Retina (tissue), 1 donor: ENCODE results near the gene ABL1.
A peak's percentile ranks its signal among the peaks of the same experiment; 100 is the strongest.
"Not testable (repeated sequence)": the region's sequence is repeated elsewhere in the genome, so short reads cannot be mapped to it uniquely, and the experiment has no call there.

ENCODE experiments used
- DNase-seq: peaks from one replicate; pipeline ENCODE4 v3.0.0-alpha.2; 2016

Gene ABL1

DNA sequence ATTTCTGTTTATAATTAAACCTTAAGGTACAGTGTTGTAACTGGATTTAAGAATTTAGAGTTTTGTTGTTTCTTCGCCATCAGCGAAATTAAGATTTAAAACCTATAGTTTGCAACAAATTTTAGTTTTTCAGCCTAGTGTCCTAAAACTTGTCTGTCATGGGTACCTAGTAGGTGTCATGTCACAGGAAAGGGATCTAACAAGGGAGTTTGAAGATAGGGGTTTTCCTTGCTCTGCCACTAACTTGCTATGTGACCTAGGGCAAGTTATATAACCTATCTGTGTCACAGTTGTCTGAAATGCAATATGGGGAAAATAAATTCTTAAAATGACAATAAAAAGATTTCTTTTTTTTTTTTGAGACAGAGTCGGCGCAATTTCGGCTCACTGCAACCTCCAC is 9.2 kb upstream of the ABL1 start:
- no peak for DNase-seq

- DNase-seq: no peak
These were observed 5.3 kb upstream of the ABL1 start for GRCh38 chr9:130829762-130830161.

DNA sequence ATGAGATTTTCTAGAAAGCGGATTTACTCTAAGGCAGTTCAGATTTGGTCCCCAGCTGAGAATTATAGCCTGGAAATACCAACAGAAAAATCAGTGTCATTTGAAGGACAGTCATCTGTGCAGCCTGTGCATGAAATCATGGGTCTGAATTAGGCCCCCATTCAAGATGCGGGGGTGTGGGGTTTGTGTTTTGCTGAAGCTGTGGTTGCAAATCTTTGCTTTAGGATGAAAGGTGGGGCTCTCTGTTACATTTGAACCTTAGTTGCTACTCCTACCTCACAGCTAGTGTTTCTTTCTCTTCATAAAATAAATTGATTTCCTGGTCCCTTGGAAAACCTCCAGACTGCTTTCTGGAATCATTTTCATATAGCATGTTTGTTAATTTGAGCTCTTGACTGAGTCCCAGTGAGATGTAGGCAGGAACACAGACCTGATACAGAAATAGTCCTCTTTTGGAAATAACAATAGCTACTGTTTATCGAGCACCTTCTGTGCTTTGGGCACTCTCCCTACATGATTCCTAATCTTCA is 4.8 kb upstream of the ABL1 start:
- DNase-seq: no peak

DNA sequence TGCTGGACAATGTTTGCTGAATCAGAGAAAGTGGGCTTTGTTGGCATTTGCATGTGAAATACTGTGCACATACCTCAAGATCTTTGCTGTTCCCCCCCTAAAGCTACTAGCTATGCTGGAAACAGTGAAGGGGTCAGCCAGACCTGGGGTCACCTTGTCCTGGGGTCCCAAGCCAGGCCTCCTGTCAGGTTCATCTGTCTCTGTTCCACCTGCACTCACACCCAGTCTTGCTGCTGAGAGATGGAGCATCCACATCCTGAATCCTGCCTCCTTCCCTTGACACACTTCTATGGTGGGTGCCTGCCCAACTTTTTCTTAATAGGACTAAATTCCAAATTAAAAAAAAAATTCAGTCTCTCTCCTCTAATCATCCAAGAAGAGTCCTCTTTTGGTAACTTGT is 4.0 kb upstream of the ABL1 start:
- DNase-seq: no peak

DNA sequence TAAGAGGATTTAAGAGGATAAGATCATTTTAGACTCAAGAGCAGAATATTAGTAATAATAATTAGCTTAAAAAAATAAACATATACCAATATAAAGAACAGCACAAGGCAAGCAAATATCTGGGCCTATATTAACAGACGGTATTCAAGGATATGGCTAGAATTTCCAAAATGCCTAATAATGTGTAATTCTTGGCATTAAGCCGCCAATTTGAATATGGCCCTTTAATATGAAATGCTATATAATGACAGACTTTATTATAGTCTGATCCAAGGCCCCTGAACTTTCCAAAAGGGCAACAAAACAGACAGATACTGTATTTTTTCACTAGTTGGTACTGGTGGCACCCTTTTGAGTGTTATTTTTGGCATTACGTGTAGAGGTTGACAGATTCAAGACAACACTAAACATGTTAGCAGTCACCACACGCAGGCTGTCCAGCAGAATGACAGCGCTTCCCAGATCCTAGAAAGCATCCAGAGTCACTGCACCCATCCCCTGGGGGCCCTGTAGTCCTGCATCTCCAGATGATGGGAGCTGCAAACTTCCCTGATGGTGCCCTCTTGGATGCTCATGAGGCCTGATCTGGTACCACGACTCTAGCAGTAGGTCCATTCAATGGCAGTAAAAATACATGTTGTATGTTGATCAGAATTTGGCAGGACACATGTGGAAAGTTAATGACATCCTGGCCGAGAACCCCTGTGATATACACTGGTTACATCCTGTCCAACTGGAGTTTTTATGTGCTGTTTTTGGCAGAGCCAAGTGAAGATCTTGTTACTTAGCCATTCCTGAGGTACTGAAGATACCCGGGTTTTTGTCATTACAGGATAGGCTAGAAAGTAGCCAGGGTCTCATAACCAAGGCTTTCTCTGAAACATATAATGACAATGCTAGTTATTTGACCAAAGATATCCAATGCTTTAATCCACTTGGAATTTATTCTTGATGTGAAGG is 1.7 kb upstream of the ABL1 start:
- DNase-seq: no peak

DNA sequence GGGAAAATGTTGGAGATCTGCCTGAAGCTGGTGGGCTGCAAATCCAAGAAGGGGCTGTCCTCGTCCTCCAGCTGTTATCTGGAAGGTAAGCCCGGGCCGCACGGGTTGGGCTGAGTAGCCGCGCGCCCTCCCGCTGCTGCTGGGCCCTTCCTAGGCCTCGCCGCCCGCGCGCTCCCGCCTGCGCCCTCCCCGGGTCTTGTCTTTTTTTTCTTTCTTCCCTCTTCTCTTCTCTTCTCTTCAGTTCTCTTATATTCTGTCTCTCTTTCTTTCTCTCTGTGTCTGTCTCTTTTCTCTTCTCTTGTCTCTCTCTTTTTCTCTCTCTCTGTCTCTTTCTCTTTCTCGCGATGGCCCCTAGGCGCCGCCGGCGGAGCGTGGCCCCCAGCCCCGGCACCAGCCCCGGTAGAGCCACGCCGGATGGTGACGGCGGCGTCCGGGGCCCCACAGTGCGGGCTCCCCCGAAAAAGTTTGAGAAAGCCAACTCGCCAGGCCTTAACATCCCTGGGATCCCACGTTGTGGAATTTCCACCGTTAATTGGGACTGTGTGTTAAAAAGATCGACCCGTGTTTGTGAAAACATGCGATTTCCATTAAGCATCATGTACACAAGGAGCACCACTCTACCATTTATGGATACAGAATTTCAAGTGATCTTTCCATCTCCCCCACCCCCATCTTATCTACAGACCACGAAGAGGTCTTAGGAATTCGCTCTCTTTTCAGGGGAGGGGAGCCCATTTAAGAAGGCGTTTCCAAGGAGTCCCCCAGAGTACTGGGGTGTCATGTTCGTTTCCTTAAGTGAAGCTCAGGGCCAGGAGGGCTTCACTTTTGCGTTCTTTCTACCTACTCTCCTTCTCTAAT is 616 bp downstream of the ABL1 start:
- DNase-seq: peak; percentile 87

DNA sequence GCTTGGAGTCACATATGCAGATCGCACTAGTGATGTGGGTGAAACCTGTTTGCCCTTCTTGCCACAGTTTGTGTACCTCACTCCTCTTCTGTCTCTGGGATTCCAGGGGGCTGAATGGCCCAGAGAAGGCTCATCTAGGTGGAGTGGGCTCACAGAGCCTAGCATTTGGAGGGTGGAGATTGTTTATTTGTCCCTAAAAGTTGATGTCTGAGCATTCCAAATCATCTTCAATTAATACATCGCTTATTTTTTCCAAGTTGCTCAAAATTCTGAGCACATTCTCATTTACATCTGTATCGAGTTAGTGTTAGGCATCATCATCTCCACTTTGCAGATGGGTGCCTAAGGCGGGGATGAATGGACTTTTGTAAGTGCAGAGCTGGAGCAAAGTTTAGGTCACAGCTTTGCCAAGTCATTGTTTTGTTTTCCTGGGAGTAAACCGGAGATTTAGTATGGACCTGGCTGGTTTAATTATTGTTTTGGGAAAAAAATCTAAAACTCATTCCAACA is 2.0 kb downstream of the ABL1 start:
- DNase-seq: no peak

DNA sequence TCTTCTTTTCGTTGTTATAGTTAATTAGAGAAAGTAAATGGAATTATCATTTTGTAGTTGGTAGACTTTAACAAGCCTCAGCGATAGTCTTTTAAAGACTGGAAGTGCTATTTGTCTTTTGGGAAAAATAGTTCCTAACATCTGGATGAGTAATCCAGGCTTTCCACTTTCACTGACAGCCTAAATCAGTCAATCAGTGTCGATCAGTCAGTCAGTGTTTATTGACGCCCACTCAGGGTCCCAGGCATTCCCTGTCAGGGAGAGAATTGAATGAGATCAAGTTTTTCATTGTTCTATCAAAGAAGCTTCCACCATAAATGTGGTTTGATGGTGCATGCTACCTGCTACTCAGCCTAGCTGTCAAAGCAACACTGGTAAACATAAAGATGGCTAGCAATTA is 2.6 kb downstream of the ABL1 start:
- no peak for DNase-seq

DNA sequence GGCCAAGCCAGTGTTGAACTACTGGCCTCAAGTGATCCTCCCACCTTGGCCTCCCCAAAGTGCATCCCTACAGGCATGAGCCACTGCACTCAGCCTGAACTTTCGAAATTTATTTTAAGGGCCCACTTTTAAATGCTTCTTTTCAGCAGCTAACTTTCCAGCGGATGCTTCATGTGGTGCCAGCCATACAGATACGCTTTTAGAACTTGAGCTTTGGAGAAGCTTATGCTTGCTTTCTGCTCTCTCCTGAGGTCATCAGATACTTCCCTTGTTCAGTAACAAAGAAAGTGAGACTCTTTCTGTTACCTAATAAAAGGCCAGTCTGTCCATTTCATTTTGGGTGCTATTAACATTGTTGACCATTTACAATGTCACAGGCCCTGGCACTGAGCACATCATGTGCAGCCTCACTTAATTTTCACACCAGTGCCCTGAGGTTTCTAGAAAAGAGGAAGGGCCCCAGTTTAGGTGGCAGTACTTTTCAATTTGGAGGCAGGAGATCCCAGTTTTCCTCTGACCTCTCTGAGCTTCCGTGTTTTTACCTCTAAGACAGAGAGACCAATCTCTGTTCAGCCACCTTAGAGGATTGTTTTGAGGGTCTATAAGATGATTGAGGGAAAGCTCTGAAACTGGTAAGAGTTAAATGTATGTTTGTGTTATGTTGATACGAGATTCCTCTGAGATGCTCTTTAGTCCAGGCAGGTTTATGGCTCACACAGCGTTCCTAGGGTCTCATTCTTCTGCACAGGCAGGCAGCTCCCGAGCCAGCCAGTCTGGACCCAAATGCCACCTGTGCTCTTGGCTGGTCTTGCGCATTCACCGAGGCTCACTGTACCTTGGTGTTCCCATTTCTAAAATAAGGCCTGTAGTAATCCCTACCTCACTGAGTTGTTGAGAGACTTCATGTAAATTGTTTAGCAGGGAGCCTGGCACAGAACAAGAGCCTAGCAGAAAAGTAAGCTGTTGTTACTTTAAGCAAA is 4.4 kb downstream of the ABL1 start:
- no peak for DNase-seq

GRCh38 chr9:130842545-130842944 is 7.5 kb downstream of the ABL1 start:
- no peak for DNase-seq

GRCh38 chr9:130843049-130843908 is 8.2 kb downstream of the ABL1 start:
- no peak for DNase-seq

DNA sequence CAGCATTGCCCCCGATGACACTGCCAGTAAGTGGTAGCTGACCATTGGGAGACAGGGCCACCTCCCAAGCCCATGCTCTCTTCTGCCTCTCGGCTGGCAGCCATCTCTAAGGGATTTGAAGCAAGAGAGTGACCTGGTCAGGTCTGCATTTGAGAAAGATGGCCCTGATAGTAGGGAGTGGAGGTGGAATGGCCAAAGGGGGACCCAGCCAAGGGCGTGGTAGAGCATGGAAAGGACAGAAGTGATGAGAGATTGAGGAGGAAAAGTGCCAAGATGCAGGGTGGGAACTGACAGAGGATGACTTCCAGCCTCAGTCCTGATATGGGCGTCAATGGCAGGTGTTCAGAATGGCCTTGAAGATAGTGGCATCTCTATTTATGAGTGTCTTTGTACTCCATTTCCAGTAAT is 9.0 kb downstream of the ABL1 start:
- no peak for DNase-seq

DNA sequence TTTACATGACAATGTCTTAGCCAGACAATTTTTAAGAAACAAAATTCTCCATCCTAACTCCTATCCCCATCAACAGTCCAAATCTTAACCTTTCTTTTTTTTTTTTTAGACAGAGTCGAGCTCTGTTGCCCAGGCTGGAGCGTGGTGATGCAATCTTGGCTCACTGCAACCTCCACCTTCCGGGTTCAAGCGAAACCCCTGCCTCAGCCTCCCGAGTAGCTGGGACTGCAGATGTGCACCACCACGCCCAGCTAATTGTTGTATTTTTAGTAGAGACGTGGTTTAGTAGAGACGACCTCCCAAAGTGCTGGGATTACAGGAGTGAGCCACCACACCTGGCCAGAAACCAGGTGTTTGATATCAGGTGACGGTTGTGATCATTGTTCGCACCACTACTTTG is 10.2 kb downstream of the ABL1 start:
- DNase-seq: no peak

DNA sequence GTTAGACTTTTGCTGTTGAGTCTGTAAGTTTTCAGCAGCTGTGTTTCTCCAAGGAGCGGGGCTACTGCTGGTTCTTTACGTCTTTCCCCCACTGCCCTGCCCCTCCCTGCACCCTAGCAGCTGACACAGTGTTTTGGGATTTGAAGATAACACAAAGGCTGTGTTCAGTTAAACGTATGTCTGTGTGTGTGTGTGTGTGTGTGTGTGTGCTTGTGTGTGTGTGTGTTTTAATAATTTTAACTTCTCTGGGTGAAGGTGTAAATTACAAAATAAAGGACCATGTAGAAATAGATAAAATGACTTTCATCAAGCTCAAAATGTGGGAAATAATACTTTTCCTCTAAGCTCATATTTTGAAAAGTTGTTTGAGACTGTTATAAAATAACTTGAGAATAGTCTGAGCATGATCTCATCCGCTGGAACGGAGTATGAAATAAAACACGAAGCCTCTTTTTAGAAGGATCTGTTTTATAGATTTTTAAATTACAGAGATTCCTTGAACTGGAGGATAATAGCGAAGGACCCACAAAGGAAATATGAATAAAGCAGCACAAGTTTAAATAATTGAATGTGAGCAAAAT is 10.9 kb downstream of the ABL1 start:
- peak; percentile 40 for DNase-seq

- no peak for DNase-seq
These were observed 11.6 kb downstream of the ABL1 start for GRCh38 chr9:130846487-130847305.

DNA sequence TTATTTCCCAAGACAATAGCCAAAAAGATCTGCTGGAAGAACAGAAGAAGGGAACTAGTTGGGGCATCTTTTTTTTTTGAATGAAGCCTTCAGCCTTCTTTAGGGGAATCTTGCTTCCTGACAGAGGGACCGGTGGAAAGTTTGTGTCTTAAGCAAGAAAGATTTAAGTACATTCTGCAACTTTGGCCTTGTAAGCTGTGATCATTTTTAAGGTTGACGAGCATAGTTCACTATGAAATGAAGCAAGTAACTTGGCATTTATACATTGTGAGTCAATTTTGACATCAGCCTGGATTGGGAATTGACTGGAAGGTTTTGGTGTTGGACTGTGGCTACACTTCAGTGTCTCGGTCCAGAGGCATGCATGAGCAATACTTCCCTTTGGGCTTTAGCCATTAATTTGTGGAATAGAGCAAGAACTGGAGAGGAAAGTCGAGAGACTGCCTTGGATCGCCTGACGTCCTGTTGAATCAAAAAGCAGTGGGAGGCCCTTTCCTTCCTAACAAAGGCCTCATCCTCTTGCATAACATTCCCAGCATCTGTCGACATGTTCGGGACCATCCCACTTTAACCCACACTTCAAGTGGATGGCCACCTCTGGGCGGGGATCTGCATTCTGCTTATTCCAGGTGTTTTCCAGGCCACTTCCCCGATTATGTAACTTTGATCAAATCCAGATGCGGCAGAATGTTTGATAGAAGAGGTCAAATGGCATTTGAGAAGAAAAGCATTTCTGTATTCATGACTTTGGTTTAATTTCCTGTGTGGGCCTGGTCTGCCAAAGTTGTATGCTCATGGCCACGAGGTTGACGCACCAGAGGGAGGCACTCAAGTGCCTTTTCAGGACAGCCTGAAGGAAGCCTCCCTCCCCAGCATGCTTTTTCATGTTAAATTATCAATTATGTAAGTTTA is 12.5 kb downstream of the ABL1 start:
- DNase-seq: peak; percentile 46

DNA sequence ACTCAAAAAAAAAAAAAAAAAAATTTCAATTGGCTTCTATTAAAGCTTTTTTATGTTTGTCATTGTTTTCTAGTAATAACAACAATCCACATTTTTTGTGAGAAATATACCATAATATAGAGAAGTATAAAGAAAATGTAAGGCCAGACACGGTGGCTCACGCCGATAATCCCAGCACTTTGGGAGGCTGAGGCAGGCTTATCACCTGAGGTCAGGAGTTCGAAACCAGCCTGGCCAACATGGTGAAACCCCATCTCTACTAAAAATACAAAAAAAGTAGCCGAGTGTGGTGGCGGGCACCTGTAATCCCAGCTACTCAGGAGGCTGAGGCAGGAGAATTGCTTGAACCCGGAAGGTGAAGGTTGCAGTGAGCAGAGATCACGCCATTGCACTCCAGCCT is 13.5 kb downstream of the ABL1 start:
- not testable (repeated sequence) for DNase-seq

- no peak for DNase-seq
These were observed 14.3 kb downstream of the ABL1 start for GRCh38 chr9:130849356-130849755.

GRCh38 chr9:130852801-130853200 is 17.7 kb downstream of the ABL1 start:
- no peak for DNase-seq
